GM19452 (cell line): ENCODE measurements around the gene DGKB.

Experiments
- ATAC-seq: cut with Tn5 transposase; IDR thresholded peaks from one replicate; pipeline ENCODE4 v1.9.1; 2021; ENCODE audit not compliant: unreplicated experiment

DGKB gene

DNA sequence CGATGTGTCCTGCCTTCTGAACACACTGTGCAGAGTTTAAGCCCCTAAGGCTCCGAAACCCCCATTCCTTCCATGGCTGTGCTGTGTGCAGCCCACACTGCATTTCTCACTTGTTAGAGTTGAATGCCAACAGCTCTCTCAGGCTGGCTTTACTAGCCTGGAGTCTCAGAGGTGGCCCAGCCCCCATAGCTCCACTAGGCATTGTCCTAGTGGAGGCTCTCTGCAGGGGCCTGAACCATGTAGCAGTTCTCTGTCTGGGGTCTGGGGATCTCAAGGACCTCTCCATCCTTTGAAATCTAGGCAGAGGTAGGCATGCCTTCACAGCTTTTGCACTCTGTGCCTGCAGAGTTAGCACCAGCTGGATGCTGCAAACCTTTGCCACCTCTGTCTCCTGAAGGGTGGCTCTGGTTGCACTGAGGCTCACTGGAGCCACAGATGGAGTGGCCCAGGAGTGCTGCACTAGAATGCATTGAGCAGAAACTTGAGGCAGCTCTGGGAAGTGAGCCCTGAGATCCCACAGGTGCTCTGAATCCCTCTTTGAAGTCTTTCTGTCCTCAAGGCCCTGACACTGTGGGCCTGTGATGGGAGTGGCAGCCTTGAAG lies 301.7 kb downstream of the DGKB start:
- ATAC-seq: no peak

DNA sequence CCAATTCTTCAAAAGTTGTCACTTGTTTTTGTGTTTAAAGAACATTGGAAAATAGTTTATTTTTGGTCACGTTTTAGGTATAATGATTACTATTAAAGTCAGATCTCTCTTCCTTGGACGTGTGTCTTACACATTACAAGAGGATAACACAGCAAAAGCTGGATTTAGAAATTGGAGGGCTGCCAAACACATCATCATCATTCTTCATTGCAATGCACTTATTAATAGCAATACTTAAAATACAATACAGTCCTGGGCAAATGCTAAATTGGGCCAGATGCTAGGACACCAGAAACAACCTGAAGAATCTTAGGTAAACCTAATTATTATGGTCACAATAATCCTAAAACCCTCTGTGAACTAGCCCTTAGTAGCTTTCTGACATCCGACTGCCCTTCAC lies 303.6 kb downstream of the DGKB start:
- ATAC-seq: no peak

DNA sequence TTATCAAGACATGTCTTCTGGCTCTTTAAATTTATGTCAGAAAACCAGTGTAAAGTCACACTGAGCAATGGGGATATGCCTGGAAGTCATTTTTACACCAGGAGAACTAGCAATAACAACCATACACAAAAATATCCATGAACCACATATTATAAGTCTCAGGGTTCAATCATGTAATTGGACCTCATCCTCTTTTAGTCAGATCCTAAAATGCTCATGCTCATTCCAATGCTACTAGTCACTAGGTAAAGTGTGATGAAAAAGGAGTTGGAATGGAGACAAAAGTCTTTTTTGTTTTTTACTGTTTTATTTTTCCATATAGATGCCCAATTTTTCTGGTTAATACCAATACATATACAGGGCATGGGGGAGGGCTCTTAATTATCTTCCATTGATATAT lies 306.1 kb downstream of the DGKB start:
- no peak for ATAC-seq

DNA sequence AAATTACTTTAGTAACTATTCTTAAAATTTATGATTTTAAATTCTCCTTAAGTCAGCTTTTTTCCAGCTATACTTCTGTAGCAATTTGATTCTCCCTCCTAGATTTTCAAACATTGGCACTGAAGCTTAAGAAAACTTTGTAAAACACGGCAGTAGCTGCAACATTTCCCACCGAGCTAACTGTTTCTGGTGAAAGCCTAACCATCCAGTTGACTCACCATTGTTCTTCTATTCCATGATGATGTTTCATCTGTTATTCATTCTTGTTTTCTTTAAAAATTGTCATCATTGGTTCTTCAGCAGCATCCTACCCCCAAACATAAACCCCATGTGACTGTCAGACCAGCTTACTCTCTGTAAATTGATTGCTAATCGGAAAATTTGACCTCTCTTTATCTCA lies 312.3 kb downstream of the DGKB start:
- ATAC-seq: no peak

DNA sequence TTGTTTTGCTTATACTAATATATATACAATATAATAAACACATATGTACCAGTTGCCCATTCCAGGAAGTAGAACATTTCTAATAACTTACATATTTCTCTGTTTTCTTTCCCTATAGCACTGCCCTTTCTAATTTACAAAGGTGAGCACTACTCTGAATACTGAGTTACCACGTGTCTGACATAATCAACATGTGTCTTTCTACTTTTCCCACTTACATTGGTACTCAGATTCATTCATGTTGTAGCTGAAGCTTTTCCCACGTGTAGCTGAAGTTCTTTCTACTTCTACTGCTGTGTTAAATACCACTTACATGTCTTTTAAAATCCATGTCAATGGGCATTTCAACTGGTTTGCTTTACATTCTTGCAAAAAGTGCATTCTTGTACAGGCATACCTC lies 317.3 kb downstream of the DGKB start:
- ATAC-seq: no peak

DNA sequence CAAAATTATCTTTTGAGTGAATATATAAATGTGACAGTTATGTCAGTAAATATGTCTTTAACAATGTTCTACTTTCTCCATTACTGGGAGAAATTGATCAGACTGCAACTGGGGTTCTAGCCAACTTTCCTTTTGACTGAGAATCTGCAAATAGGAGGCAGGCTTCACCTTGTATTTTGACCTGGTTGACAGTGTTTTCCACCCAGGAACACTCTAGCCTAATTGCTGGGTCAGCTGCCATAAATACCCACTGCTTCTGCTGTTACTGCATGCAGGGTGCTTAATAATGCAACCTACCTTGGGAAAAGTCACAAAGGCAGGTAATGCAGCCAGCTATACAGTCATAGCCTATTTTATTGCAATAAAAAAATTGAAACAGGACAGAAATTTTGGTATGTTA lies 319.0 kb downstream of the DGKB start:
- no peak for ATAC-seq

DNA sequence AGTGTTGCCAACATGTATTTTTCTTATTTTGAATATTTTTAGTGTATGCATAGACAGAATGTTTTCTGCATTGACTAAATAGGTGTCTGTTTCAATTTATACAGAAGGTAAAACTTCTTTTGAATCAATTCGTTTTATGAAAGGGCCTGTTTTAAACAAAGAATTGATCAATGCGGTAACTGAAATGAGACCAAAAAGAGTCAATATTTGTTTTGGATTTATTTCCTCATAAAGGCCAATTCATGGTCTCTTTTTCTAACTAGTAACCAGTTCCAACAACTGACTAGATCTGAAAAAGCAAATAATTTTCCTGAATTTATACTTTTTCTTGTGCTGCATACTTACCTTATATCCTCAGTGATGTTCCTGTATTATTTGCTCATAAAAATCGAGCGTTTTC lies 320.5 kb downstream of the DGKB start:
- ATAC-seq: no peak

DNA sequence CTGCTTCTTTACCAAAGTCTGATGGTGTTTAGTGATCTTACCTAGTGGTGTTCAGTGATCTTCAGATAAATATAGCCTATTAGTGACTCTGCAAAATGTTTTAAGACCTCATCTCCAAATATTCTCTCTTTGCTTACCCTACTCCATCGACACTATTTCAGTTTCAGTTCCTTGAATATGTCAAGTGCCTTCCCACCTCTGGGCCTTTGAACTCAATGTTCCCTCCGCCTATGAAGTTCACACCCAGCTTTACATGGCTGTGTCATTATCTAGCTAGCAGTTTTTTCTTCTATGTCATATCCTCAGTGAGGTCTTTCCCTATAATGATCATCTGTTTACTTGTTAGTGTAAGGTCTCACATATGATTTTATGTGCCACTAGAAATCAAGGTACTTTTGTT lies 322.6 kb downstream of the DGKB start:
- no peak for ATAC-seq

DNA sequence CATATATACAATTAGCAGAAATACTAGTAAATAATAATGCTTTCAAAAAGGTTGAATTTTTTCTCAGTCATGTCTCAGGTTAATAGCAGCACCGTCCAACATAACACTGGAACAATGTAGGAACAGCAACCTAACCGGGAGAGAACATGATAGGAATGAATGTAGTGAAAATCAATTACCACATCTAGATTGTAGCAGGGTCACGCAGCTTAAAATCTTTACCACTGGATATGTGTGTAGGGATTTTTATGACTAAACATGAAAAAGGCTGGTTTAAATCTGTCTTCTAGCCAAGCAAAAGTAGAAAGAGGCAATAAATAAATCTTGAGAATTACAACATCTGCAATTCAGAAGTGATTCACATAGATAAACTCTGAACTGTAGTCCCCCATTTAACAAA lies 326.0 kb downstream of the DGKB start:
- ATAC-seq: no peak

DNA sequence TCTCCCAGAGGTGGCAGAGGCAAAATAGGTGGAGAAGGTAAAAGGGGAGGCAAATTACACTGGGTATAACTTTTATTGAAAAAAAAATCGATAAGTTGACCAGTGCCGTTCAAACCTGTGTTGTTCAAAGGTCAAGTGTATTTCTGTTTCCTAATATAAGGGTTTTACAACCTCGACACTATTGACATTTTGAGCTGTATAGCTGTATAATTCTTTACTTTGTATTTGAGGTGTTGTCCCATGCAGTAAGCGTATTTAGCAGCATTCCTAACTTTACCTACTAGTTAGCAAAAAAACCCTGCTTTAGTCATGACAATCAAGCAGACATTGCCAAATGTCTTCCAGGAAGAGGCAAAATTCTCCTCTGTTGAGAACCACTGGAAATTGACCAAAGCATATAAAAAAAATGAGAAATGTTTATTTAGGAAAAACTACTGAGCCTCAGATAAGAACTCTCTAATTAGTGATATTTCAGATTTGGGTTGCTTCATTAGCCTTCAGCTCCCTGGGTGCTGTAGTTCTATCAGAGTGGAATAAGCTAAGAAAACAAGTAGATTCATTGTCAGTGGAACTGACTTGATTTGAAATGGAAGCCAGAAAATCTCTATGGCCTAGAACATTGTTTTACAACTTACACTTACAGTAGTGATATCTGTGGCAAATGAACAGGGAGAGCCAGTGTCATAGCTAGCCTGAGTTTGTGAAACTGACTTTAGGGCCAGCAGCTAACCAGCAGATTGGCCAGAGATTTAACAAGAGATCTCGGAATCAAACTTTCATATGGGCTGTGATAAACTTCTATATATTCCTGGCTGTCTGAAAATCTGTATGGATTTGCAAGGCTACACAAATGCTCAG lies 331.6 kb downstream of the DGKB start:
- no peak for ATAC-seq

DNA sequence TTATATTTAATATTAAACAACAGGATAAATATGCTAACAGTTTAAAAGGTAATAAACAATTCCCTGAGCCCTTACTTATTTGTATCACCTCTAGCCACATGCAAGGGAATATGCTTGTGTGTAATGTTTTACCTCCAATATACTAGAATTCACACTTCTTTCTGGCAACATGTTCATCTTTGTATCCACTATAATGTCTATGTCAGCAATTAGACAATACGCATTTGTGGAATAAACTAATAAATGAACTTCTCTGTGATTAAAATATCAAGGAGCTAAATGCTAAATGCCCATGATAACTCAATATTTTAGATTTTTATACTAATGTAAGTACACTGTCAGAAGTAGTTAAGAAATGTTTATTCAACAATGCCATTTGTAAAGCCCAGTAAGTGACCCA lies 350.5 kb downstream of the DGKB start:
- no peak for ATAC-seq

DNA sequence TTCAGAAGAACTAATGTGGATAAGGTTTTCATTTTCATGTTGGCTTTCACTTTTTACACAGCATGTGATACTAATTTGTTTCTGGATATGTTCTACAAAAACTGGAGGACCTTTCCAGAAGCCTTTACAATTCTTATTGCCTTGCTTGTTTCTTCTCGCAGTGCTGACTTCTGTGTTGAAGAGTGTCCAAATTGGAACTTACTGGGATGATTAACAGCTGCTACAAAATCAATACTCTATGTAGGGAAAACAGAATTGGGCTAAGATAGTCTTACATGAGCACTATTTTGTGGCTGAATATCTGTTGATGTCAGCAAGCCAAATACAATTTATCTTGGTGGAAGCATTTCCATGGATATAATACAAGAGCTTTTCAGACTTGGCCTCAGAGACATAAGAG lies 351.2 kb downstream of the DGKB start:
- ATAC-seq: no peak

DNA sequence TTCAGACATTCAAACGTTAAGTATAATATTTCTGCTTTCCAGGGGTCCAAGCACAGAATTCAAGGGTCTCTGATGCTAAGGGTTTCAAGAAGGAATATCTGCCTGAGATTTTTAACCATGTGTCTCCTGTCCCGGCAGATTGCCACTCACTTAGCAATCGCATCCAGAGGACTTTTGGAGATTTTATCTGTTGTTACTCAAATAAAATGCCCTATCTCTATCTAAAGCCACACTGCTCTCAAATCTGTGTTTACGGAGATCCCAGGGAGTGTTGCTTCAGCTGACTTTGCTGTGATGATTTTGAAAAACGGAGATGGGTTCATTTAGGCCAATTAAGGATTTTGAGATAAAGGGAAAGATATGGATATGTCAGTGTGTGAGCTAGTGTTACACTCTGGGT lies 359.9 kb downstream of the DGKB start:
- ATAC-seq: no peak

DNA sequence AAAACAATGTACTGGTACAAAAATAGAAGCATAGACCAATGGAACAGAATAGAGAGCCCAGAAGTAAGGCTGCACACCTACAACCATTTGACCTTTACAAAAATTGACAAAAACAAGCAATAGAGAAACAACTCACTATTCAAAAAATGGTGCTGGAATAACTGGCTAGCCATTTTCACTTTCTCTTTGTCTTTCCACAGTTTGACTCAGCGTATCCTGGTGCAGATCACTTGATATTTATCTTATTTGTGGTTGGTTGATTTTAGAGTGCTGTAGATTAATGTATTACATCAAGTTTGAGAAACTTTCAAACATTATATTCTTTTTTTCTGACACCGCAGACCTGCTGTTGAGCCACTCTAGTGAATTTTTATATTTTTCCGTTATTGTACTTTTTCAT lies 381.4 kb downstream of the DGKB start:
- no peak for ATAC-seq

DNA sequence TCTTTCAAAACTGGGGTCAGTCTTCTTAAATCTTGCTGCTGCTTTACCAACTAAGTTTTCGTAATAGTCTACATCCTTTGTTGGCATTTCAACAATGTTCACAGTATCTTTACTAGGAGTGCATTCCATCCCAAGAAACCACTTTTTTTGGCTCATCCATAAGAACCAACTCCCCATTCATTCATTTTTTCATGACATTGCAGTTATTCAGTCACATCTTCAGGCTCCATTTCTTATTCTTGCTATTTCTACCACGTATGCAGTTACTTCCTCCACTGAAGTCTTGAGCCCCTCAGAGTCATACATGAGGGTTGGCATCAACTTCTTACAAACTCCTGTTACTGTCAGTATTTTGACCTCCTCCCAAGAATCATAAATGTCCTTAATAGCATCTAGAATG lies 392.3 kb downstream of the DGKB start:
- no peak for ATAC-seq

DNA sequence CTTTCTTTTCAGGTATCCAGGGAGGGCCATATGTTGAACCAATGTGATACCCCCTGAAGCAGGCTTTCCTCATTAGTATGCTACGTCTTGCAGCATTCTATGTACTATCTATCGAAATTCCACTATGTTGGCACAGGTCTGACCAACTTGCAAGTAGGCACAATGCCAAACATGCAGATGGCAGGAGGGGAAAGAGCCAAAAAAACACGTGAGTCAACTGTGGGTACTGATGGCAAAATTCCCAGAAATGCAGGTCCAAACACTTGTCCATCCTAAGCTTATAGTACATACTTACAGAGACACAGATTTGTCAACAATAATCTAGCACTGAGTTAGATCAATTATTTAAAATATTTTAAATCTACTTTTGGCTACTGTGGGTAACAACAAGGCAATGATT lies 394.9 kb downstream of the DGKB start:
- ATAC-seq: no peak

DNA sequence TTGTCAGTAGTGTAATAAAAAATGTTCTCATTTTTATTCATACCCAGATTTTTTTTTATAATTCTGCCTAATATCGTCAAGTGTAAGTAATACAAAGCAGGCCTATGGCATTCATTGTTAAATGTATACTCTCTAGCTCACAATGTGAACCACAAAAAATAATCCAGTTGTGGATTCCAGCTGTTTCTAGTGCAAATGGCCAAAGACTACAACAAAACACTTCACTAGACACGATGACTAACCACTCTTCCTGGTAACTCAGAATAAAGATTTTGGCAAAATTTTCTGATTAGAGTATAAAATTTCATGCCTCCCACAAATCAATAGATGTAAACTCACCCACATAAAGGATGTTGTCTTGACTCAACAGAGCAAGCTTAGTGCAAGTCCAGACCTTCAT lies 396.6 kb downstream of the DGKB start:
- no peak for ATAC-seq

DNA sequence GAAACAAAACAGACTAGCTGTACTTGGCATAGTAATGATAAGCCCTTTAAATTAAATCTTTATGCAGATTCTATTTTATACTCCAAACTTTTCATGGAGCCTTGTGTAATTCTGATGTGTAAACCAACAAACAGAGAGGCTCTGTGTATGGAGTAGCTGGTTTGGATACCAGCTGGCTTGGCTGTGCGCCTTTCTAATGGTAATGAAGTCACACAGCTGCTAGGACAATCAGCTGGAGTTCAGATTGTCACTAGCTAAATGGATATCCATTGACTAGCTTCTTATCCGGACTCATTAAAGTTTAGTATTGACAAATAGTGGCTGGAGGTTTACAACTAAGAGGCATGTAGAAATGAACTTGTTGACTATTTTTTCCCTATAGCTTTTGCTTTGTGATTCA lies 398.4 kb downstream of the DGKB start:
- ATAC-seq: no peak

DNA sequence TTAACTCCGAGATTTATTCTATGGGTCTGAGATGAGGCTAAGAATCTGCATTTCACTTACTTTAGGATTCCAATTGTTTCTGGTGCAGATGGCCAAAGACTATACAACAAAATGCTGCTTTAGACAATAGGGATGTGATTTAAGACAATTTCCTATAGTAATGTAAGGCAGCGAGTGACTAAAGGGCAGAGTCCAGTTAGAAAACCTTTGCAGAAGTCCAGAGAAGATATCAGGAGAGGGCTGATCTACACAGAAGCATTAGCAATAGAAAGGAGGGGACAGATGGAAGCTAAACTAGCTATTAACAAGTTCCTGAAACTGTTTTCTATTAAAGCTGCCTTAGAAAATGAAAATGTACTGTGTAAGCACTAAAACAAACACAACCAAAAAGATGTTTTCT lies 398.9 kb downstream of the DGKB start:
- ATAC-seq: no peak

DNA sequence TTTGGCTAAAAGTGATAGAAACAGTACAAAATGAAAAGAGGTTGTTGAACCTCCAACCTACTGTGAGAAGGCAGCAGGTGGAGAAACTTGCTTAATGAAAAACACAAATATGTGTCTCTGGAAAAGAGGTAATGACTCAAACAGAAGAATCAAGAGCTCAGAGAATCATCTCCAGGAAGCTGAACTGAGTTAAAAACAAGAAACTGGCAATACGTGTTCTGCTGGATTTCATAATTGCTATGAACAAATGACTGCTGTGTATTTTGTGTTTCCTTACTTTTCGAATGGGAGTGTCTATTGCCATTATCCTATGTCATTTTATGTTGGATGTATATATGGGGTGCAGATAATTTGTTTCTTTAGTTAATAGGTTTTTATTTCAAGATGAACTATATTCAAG lies 401.1 kb downstream of the DGKB start:
- no peak for ATAC-seq

DNA sequence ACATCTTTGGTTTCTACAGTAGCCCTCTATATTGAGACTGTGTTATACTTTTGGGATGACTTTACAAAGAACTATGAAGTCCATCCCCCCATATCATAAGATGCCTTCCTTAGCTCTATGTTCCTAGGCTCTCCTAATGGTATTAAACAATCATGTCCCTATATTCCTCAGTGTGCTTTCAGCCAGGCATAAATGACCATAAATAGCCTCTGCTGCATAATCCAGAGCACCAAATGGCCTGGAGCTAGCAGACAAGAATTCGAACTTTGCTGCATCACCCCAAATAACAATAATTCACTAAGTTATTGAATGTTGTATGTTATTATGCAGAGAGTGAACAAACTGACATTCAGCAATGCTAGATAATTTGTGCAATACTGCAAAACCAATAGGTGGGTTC lies 405.2 kb downstream of the DGKB start:
- no peak for ATAC-seq

DNA sequence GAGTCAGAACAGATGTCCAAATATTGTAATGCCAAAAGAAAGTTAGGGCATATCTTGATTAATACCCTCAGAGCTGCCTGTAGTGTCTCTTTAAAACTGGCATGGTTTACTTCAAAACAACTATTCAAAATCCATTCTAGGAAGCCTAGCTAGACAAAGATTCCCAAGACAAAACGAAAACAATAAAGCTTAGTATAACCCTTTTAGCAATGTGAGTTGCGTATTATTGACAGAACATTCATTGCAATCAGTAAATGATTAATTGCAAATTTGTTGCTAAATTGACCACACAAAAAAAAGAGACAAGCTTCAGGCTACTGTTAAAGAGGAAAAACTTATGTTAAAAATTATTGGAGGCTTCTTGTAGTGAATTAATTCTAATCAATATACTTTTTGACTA lies 406.9 kb downstream of the DGKB start:
- no peak for ATAC-seq
